Measurements from ENCODE around the gene TRIM17. TPM values are rescaled to one million over a fixed set of nuclear protein-coding genes. Genes with fewer than 3 reads are reported as not detected.

Gene TRIM17
- total and polyA plus RNA-seq, 2 of the 13 experiments (the other 11 are each of a cell fraction or from before 2014, with no cell fraction given): 0.32 to 0.64 TPM

- TF ChIP-seq, protein P1, sequence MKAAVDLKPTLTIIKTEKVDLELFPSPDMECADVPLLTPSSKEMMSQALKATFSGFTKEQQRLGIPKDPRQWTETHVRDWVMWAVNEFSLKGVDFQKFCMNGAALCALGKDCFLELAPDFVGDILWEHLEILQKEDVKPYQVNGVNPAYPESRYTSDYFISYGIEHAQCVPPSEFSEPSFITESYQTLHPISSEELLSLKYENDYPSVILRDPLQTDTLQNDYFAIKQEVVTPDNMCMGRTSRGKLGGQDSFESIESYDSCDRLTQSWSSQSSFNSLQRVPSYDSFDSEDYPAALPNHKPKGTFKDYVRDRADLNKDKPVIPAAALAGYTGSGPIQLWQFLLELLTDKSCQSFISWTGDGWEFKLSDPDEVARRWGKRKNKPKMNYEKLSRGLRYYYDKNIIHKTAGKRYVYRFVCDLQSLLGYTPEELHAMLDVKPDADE (CRISPR knock-in tag; IDR thresholded peaks at IDR 0.05): no peak
- TF ChIP-seq FOXC1 (CRISPR knock-in tag; IDR thresholded peaks at IDR 0.05; ENCODE audit: borderline replicate concordance): no peak
- TF ChIP-seq, protein P2, sequence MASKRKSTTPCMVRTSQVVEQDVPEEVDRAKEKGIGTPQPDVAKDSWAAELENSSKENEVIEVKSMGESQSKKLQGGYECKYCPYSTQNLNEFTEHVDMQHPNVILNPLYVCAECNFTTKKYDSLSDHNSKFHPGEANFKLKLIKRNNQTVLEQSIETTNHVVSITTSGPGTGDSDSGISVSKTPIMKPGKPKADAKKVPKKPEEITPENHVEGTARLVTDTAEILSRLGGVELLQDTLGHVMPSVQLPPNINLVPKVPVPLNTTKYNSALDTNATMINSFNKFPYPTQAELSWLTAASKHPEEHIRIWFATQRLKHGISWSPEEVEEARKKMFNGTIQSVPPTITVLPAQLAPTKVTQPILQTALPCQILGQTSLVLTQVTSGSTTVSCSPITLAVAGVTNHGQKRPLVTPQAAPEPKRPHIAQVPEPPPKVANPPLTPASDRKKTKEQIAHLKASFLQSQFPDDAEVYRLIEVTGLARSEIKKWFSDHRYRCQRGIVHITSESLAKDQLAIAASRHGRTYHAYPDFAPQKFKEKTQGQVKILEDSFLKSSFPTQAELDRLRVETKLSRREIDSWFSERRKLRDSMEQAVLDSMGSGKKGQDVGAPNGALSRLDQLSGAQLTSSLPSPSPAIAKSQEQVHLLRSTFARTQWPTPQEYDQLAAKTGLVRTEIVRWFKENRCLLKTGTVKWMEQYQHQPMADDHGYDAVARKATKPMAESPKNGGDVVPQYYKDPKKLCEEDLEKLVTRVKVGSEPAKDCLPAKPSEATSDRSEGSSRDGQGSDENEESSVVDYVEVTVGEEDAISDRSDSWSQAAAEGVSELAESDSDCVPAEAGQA (IDR thresholded peaks at IDR 0.05; ENCODE audit: low read depth): no peak
- TF ChIP-seq, protein P2 (CRISPR knock-in tag; IDR thresholded peaks at IDR 0.05; ENCODE audit: borderline replicate concordance): no peak
- TF ChIP-seq ZNF703 (CRISPR knock-in tag; IDR thresholded peaks at IDR 0.05; ENCODE audit: borderline replicate concordance): no peak
These were observed 44.2 kb upstream of the TRIM17 start (continued) for GRCh38 chr1:228460821-228461220.
